ENCODE measurements around the gene TMEM215. TPM values are rescaled to one million over a fixed set of nuclear protein-coding genes. Genes with fewer than 3 reads are reported as not detected.

The TMEM215 gene
- polyA plus RNA-seq, 1 of the 3 experiments (the other 2 are of a cell fraction), result not detected

GRCh38 chr9:32741706-32742105 lies 41.6 kb upstream of the TMEM215 start (continued):
- TF ChIP-seq ZBTB33 (IDR thresholded peaks at IDR 0.05; ENCODE audit: borderline replicate concordance, low read depth) (no peak), IRF3 (IDR thresholded peaks at IDR 0.05; ENCODE audit: low read depth, low read length) (no peak), SMC3 (IDR thresholded peaks at IDR 0.05; ENCODE audit: low read depth, low read length) (no peak), CHD2 (IDR thresholded peaks at IDR 0.05; ENCODE audit: low read length, partially characterized antibody) (no peak), GATA2 (CRISPR knock-in tag; IDR thresholded peaks at IDR 0.05) (no peak), SIN3A (IDR thresholded peaks at IDR 0.05; ENCODE audit: borderline replicate concordance, low read depth, low read length) (no peak)
- TF ChIP-seq, protein P1, sequence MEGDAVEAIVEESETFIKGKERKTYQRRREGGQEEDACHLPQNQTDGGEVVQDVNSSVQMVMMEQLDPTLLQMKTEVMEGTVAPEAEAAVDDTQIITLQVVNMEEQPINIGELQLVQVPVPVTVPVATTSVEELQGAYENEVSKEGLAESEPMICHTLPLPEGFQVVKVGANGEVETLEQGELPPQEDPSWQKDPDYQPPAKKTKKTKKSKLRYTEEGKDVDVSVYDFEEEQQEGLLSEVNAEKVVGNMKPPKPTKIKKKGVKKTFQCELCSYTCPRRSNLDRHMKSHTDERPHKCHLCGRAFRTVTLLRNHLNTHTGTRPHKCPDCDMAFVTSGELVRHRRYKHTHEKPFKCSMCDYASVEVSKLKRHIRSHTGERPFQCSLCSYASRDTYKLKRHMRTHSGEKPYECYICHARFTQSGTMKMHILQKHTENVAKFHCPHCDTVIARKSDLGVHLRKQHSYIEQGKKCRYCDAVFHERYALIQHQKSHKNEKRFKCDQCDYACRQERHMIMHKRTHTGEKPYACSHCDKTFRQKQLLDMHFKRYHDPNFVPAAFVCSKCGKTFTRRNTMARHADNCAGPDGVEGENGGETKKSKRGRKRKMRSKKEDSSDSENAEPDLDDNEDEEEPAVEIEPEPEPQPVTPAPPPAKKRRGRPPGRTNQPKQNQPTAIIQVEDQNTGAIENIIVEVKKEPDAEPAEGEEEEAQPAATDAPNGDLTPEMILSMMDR (IDR thresholded peaks at IDR 0.05), result no peak

GRCh38 chr9:32742296-32742695 lies 41.0 kb upstream of the TMEM215 start:
- WGBS (ENCODE audit: low lambda C conversion rate), result 28% methylated on average over 2 of the region's 2 CpGs
- H2AFZ ChIP-seq (ENCODE audit: low read depth), result no peak overlapping the region
- no peaks in the 10 kb centered on the region for H3F3A ChIP-seq (replicated peaks; ENCODE audit: insufficient read depth)
- POLR2A ChIA-PET, result no interaction called here
- DNase-seq, result no peak
- H3K4me2 ChIP-seq, result no peak overlapping the region
- no peak overlapping the region for H3K9ac ChIP-seq
- H3K9me3 ChIP-seq, result no peaks in the 10 kb centered on the region
- CTCF ChIA-PET, result no interaction called here
- H3K36me3 ChIP-seq (replicated peaks in 1 of 2; ENCODE audit: control insufficient read depth in 1 of 2, insufficient read depth in 2 of 2, low read length in 1 of 2), result no peaks in the 10 kb centered on the region
- no peak overlapping the region for H3K4me3 ChIP-seq (ENCODE audit: low read depth in 2 of 2, low read length in 1 of 2)
- H3K4me1 ChIP-seq (ENCODE audit: control insufficient read depth in 1 of 2, insufficient read depth in 2 of 2, low read depth in 1 of 2, low read length in 1 of 2), result no peaks in the 10 kb centered on the region
- TF ChIP-seq FOXJ3 (CRISPR knock-in tag; IDR thresholded peaks at IDR 0.05), result no peak
- no peaks in the 10 kb centered on the region for H3K79me2 ChIP-seq (ENCODE audit: insufficient read depth)
- H3K27me3 ChIP-seq (ENCODE audit: insufficient read depth), result no peaks in the 10 kb centered on the region
- H3K9me2 ChIP-seq, result no peaks in the 10 kb centered on the region
- H3K27ac ChIP-seq (ENCODE audit: low read depth in 2 of 2, low read length in 1 of 2), result no peak overlapping the region
- H4K20me1 ChIP-seq (ENCODE audit: insufficient read depth), result no peaks in the 10 kb centered on the region

GRCh38 chr9:32748013-32748412 lies 35.3 kb upstream of the TMEM215 start:
- CTCF ChIA-PET, result no interaction called here
- WGBS (ENCODE audit: low lambda C conversion rate), result 31% methylated on average over 2 of the region's 2 CpGs
- DNase-seq, result no peak
- Histone ChIP-seq H3F3A (replicated peaks; ENCODE audit: insufficient read depth) (no peaks in the 10 kb centered on the region), H4K20me1 (ENCODE audit: insufficient read depth) (no peaks in the 10 kb centered on the region), H3K4me1 (ENCODE audit: control insufficient read depth in 1 of 2, insufficient read depth in 2 of 2, low read depth in 1 of 2, low read length in 1 of 2) (no peaks in the 10 kb centered on the region), H3K9ac (no peak overlapping the region), H3K27ac (ENCODE audit: low read depth in 2 of 2, low read length in 1 of 2) (no peak overlapping the region), H3K9me3 (no peaks in the 10 kb centered on the region), H2AFZ (ENCODE audit: low read depth) (no peak overlapping the region), H3K9me2 (no peaks in the 10 kb centered on the region), H3K4me2 (no peak overlapping the region), H3K4me3 (ENCODE audit: low read depth in 2 of 2, low read length in 1 of 2) (no peak overlapping the region), H3K36me3 (replicated peaks in 1 of 2; ENCODE audit: control insufficient read depth in 1 of 2, insufficient read depth in 2 of 2, low read length in 1 of 2) (no peaks in the 10 kb centered on the region), H3K27me3 (ENCODE audit: insufficient read depth) (no peaks in the 10 kb centered on the region), H3K79me2 (ENCODE audit: insufficient read depth) (no peaks in the 10 kb centered on the region)
- POLR2A ChIA-PET, result no interaction called here
- TF ChIP-seq FOXM1 (IDR thresholded peaks at IDR 0.05; ENCODE audit: low read depth) (no peak), EP300 (IDR thresholded peaks at IDR 0.05; ENCODE audit: borderline replicate concordance in 1 of 2, low read depth in 1 of 2, low read length in 1 of 2) (no peak), MAX (IDR thresholded peaks at IDR 0.05; ENCODE audit: low read depth) (no peak), EZH2phosphoT487 (IDR thresholded peaks at IDR 0.05; ENCODE audit: borderline replicate concordance, low read depth) (no peak), ELF1 (IDR thresholded peaks at IDR 0.05) (no peak), NRF1 (IDR thresholded peaks at IDR 0.05; ENCODE audit: low read depth, low read length) (no peak)
